Subcutaneous adipose tissue (tissue), 4 donors: ENCODE results near the gene CRB2. TPM values are rescaled to one million over a fixed set of nuclear protein-coding genes. Genes with fewer than 3 reads are reported as not detected.

Source experiments
- total RNA-seq, 4 donors: library from RNA; depleted of rRNA; stranded (reverse); fragments of >200 nt; gene quantifications; one replicate each; pipeline ENCODE4 v1.1.0, GENCODE V29; 2016
- TF ChIP-seq, protein P1 (sequence below): fragments of 450-650 bp; IDR thresholded peaks from one replicate; pipeline ENCODE4 v1.5.1; 2016; ENCODE audit warnings: low read depth, mild to moderate bottlenecking, control low read depth, antibody characterized with exemption, moderate library complexity

CRB2 gene
- total RNA-seq, 4 donors from 2014 or later = 0.33 TPM; not detected in 3

DNA sequence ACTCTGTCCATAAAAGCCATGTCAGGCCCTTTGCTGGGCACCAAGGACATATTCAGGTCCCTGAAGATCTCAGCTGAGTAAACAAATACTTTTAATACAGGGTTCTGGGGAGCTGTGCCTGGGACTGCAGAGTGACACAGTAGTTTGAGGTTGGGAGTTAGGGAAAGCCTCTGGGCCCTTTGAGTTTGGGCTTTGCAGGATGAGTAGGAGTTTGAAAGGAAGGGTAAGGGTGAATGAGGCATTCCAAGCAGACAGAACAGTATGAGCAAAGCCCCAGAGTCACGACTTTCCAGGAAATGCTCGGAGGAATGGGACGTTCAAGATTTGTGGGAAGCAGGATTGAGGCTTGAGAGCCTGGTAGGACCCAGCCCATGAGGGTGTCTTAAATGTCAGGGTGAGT lies 13.3 kb downstream of the CRB2 start:
- TF ChIP-seq, protein P1, sequence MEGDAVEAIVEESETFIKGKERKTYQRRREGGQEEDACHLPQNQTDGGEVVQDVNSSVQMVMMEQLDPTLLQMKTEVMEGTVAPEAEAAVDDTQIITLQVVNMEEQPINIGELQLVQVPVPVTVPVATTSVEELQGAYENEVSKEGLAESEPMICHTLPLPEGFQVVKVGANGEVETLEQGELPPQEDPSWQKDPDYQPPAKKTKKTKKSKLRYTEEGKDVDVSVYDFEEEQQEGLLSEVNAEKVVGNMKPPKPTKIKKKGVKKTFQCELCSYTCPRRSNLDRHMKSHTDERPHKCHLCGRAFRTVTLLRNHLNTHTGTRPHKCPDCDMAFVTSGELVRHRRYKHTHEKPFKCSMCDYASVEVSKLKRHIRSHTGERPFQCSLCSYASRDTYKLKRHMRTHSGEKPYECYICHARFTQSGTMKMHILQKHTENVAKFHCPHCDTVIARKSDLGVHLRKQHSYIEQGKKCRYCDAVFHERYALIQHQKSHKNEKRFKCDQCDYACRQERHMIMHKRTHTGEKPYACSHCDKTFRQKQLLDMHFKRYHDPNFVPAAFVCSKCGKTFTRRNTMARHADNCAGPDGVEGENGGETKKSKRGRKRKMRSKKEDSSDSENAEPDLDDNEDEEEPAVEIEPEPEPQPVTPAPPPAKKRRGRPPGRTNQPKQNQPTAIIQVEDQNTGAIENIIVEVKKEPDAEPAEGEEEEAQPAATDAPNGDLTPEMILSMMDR = no peak

DNA sequence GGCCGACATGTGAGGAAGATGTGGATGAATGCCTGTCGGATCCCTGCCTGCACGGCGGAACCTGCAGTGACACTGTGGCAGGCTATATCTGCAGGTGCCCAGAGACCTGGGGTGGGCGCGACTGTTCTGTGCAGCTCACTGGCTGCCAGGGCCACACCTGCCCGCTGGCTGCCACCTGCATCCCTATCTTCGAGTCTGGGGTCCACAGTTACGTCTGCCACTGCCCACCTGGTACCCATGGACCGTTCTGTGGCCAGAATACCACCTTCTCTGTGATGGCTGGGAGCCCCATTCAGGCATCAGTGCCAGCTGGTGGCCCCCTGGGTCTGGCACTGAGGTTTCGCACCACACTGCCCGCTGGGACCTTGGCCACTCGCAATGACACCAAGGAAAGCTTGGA lies 14.1 kb downstream of the CRB2 start:
- TF ChIP-seq, protein P1 = no peak

DNA sequence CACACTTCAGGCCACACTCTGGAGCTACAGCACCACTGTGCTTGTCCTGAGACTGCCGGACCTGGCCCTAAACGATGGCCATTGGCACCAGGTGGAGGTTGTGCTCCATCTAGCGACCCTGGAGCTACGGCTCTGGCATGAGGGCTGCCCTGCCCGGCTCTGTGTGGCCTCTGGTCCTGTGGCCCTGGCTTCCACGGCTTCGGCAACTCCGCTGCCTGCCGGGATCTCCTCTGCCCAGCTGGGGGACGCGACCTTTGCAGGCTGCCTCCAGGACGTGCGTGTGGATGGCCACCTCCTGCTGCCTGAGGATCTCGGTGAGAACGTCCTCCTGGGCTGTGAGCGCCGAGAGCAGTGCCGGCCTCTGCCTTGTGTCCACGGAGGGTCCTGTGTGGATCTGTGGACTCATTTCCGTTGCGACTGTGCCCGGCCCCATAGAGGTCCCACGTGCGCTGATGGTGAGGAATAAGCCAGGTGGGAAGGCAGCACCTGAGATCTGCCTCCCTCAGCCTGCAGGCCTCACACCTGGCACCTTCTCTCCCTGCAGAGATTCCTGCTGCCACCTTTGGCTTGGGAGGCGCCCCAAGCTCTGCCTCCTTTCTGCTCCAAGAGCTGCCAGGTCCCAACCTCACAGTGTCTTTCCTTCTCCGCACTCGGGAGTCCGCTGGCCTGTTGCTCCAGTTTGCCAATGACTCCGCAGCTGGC lies 14.7 kb downstream of the CRB2 start:
- TF ChIP-seq, protein P1 = no peak

DNA sequence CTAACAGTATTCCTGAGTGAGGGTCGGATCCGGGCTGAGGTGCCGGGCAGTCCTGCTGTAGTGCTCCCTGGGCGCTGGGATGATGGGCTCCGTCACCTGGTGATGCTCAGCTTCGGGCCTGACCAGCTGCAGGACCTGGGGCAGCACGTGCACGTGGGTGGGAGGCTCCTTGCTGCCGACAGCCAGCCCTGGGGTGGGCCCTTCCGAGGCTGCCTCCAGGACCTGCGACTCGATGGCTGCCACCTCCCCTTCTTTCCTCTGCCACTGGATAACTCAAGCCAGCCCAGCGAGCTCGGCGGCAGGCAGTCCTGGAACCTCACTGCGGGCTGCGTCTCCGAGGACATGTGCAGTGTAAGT lies 15.2 kb downstream of the CRB2 start:
- TF ChIP-seq, protein P1 = no peak

DNA sequence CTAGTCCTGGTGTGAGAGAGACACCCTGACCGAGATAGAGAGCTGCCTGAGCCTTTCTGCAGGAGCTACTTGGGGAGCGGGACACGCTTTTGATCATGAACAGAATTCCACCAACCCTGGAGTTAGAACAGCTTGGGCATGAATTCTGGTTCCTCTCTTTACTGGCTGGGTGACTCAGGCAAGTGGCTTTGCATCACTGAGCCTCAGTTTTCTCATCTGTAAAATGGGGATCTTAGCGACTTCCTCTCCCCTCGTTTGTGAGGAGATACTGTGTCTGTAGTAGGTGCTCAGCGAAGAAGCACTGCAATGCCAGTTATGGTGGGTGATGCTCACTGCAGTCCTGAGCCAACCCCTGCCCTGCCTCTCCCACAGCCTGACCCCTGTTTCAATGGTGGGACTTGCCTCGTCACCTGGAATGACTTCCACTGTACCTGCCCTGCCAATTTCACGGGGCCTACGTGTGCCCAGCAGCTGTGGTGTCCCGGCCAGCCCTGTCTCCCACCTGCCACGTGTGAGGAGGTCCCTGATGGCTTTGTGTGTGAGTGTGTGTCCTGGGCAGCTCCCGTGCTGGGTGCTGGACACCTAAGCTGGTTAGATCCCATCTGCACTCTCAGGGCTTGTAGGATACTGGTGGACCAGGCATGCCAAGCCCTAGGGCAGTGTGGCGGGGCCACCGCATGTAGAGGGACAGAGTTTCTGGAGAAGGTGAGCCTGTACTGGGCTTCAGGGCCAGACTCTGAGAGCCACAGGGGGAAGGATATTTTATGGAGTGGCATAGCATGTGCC lies 16.0 kb downstream of the CRB2 start:
- TF ChIP-seq, protein P1 = no peak

DNA sequence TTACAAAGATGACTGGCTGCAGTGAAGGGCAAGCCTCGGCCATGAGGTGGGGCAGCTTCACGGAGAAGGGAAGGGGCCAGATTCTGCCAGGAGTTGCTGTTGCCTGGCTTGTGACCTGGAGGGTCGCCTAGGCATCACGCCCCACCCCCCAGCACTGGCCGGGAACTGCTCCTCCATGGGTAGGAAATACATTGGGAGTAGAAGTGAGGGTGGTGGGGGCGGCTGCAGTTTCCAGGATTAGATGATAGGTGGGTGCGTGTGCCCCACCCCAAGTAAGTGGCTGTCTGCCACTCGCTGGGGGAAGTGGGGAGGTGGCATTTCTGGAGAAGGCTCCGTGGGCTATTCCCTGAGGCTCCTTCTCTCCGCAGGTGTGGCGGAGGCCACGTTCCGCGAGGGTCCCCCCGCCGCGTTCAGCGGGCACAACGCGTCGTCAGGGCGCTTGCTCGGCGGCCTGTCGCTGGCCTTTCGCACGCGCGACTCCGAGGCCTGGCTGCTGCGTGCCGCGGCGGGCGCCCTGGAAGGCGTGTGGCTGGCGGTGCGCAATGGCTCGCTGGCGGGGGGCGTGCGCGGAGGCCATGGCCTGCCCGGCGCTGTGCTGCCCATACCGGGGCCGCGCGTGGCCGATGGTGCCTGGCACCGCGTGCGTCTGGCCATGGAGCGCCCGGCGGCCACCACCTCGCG lies 16.9 kb downstream of the CRB2 start:
- TF ChIP-seq, protein P1 = no peak

DNA sequence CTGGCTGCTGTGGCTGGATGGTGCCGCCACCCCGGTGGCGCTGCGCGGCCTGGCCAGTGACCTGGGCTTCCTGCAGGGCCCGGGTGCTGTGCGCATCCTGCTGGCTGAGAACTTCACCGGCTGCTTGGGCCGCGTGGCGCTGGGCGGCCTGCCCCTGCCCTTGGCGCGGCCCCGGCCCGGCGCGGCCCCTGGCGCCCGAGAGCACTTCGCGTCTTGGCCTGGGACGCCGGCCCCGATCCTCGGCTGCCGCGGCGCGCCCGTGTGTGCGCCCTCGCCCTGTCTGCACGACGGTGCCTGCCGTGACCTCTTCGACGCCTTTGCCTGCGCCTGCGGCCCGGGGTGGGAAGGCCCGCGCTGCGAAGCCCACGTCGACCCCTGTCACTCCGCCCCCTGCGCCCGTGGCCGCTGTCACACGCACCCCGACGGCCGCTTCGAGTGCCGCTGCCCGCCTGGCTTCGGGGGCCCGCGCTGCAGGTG lies 17.5 kb downstream of the CRB2 start:
- TF ChIP-seq, protein P1 = no peak
